Osteocyte (in vitro differentiated cells): ENCODE results near the gene TEKT2. TPM values are rescaled to one million over a fixed set of nuclear protein-coding genes. Genes with fewer than 3 reads are reported as not detected.

Source experiments
- DNase-seq: peaks from one replicate; pipeline ENCODE4 v3.0.0; 2021; ENCODE audit warnings: mixed read lengths; ENCODE audit not compliant: unreplicated experiment; ENCODE audit errors: extremely low spot score
- H3K27ac Mint-ChIP-seq: one replicate; pipeline ENCODE4 v1.8.0; 2021; ENCODE audit warnings: mild to moderate bottlenecking, mixed read lengths; ENCODE audit not compliant: unreplicated experiment
- H3K27me3 Mint-ChIP-seq: one replicate; pipeline ENCODE4 v1.8.0; 2021; ENCODE audit warnings: mixed read lengths; ENCODE audit not compliant: unreplicated experiment
- H3K36me3 Mint-ChIP-seq: one replicate; pipeline ENCODE4 v1.8.0; 2021; ENCODE audit warnings: mixed read lengths; ENCODE audit not compliant: unreplicated experiment
- H3K4me1 Mint-ChIP-seq: one replicate; pipeline ENCODE4 v1.8.0; 2021; ENCODE audit warnings: mixed read lengths; ENCODE audit not compliant: unreplicated experiment
- H3K4me3 Mint-ChIP-seq: one replicate; pipeline ENCODE4 v1.8.0; 2021; ENCODE audit warnings: mild to moderate bottlenecking, moderate library complexity, mixed read lengths; ENCODE audit not compliant: unreplicated experiment
- H3K9me3 Mint-ChIP-seq: one replicate; pipeline ENCODE4 v1.8.0; 2021; ENCODE audit warnings: mixed read lengths; ENCODE audit not compliant: unreplicated experiment
- CTCF ChIP-seq: fragments of 200-600 bp; sonication (generic); IDR thresholded peaks from 2 replicates; pipeline ENCODE4 v1.5.0; 2021; ENCODE audit warnings: antibody characterized with exemption, mild to moderate bottlenecking, moderate library complexity
- total RNA-seq: library from RNA; stranded (reverse); gene quantifications from 2 replicates; pipeline ENCODE4 v1.2.1, GENCODE V29; 2021

The TEKT2 gene
- total RNA-seq, 1 donor from 2014 or later, result 0.70 TPM

GRCh38 chr1:36126797-36127500, 43.1 kb downstream of the TEKT2 start:
- Mint-ChIP-seq H3K9me3 (no peaks in the 10 kb centered on the region), H3K4me1 (peaks cover 37% of the 10 kb centered on the region), H3K36me3 (no peaks in the 10 kb centered on the region), H3K27ac (no peak overlapping the region), H3K27me3 (peaks cover 4% of the 10 kb centered on the region), H3K4me3 (no peak overlapping the region)
- no peak for TF ChIP-seq CTCF
- DNase-seq, result no peak

GRCh38 chr1:36128126-36128904, 44.4 kb downstream of the TEKT2 start:
- DNase-seq, result no peak
- no peaks in the 10 kb centered on the region for H3K9me3 Mint-ChIP-seq
- no peak overlapping the region for H3K4me3 Mint-ChIP-seq
- no peaks in the 10 kb centered on the region for H3K36me3 Mint-ChIP-seq
- peaks cover 4% of the 10 kb centered on the region for H3K27me3 Mint-ChIP-seq
- H3K4me1 Mint-ChIP-seq, result peaks cover 27% of the 10 kb centered on the region
- H3K27ac Mint-ChIP-seq, result no peak overlapping the region
- no peak for TF ChIP-seq CTCF

GRCh38 chr1:36128905-36129206, 45.0 kb downstream of the TEKT2 start:
- no peaks in the 10 kb centered on the region for H3K9me3 Mint-ChIP-seq
- peaks cover 4% of the 10 kb centered on the region for H3K27me3 Mint-ChIP-seq
- no peak for DNase-seq
- TF ChIP-seq CTCF, result no peak
- no peaks in the 10 kb centered on the region for H3K36me3 Mint-ChIP-seq
- H3K4me1 Mint-ChIP-seq, result peaks cover 28% of the 10 kb centered on the region
- H3K27ac Mint-ChIP-seq, result no peak overlapping the region
- H3K4me3 Mint-ChIP-seq, result no peak overlapping the region

- Mint-ChIP-seq H3K9me3 (no peaks in the 10 kb centered on the region), H3K27ac (no peak overlapping the region), H3K4me3 (no peak overlapping the region), H3K27me3 (no peaks in the 10 kb centered on the region), H3K36me3 (no peaks in the 10 kb centered on the region), H3K4me1 (peaks cover 21% of the 10 kb centered on the region)
- DNase-seq, result no peak
- no peak for TF ChIP-seq CTCF
Observed at GRCh38 chr1:36132029-36132428, 48.1 kb downstream of the TEKT2 start.

- H3K4me3 Mint-ChIP-seq, result no peak overlapping the region
- no peak for DNase-seq
- peaks cover 16% of the 10 kb centered on the region for H3K4me1 Mint-ChIP-seq
- TF ChIP-seq CTCF, result no peak
- H3K27ac Mint-ChIP-seq, result no peak overlapping the region
- H3K36me3 Mint-ChIP-seq, result peaks cover 10% of the 10 kb centered on the region
- no peaks in the 10 kb centered on the region for H3K27me3 Mint-ChIP-seq
- H3K9me3 Mint-ChIP-seq, result no peaks in the 10 kb centered on the region
Observed at GRCh38 chr1:36133484-36133883, 49.6 kb downstream of the TEKT2 start.
